ENCODE data around the gene ATP8B4. TPM values are rescaled to one million over a fixed set of nuclear protein-coding genes. Genes with fewer than 3 reads are reported as not detected.

Gene ATP8B4
- total and polyA plus RNA-seq, 10 of the 15 experiments (the other 5 are each of a cell fraction or from before 2014, with no cell fraction given) = 0.02 to 0.94 (median 0.19) TPM

DNA sequence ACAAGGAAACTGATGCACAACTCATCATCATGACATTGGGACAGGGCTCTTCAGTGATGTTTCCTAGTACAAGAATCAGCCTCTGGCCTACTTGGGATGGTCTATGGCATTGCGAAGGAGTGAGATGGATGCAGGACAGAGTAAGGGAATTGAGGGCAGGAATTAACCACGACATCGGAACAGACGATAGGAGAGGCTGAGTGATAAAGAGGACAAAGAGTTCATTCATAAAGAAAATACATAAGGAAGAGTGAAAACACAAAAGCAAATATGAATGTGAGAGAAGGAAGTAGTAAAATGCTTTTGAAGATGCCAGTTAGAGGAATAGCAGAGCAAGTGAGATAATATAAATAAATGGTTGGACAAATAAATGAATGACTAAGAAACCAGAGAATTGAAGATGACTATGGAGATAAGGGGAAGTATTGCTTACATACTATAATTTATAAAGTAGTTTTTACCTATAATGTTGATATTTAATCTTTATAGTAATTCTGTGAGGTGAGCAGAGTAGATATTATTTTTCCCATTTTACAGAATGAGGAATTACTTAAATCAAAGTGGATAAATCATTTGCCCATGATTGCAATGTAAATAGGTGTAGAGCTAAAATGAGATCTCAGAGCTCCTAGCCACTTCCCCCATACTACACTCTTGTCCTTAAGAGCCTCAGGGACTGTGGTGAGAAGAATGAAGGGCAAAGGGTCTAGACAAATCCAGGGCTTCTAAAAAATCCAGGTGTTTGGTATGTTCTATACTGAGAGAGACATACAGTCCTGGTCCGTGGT, 294.9 kb downstream of the ATP8B4 start (continued):
- TF ChIP-seq, protein P1, sequence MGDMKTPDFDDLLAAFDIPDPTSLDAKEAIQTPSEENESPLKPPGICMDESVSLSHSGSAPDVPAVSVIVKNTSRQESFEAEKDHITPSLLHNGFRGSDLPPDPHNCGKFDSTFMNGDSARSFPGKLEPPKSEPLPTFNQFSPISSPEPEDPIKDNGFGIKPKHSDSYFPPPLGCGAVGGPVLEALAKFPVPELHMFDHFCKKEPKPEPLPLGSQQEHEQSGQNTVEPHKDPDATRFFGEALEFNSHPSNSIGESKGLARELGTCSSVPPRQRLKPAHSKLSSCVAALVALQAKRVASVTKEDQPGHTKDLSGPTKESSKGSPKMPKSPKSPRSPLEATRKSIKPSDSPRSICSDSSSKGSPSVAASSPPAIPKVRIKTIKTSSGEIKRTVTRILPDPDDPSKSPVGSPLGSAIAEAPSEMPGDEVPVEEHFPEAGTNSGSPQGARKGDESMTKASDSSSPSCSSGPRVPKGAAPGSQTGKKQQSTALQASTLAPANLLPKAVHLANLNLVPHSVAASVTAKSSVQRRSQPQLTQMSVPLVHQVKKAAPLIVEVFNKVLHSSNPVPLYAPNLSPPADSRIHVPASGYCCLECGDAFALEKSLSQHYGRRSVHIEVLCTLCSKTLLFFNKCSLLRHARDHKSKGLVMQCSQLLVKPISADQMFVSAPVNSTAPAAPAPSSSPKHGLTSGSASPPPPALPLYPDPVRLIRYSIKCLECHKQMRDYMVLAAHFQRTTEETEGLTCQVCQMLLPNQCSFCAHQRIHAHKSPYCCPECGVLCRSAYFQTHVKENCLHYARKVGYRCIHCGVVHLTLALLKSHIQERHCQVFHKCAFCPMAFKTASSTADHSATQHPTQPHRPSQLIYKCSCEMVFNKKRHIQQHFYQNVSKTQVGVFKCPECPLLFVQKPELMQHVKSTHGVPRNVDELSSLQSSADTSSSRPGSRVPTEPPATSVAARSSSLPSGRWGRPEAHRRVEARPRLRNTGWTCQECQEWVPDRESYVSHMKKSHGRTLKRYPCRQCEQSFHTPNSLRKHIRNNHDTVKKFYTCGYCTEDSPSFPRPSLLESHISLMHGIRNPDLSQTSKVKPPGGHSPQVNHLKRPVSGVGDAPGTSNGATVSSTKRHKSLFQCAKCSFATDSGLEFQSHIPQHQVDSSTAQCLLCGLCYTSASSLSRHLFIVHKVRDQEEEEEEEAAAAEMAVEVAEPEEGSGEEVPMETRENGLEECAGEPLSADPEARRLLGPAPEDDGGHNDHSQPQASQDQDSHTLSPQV (IDR thresholded peaks at IDR 0.05) = no peak
- no peak for TF ChIP-seq RCOR1 (conservative IDR thresholded peaks at IDR 0.05; ENCODE audit: low read depth, low read length)
- no peak for TF ChIP-seq CHD1 (IDR thresholded peaks at IDR 0.05; ENCODE audit: low read depth, low read length)
- TF ChIP-seq NR2C1 (IDR thresholded peaks at IDR 0.05) = no peak
- TF ChIP-seq SIX5 (IDR thresholded peaks at IDR 0.05; ENCODE audit: low read depth, low read length, severe bottlenecking) = no peak
- no peak for TF ChIP-seq ATF7 (IDR thresholded peaks at IDR 0.05; ENCODE audit: low read depth)
- no peak for TF ChIP-seq SUZ12 (IDR thresholded peaks at IDR 0.05; ENCODE audit: unreplicated experiment)
- TF ChIP-seq, protein P2, sequence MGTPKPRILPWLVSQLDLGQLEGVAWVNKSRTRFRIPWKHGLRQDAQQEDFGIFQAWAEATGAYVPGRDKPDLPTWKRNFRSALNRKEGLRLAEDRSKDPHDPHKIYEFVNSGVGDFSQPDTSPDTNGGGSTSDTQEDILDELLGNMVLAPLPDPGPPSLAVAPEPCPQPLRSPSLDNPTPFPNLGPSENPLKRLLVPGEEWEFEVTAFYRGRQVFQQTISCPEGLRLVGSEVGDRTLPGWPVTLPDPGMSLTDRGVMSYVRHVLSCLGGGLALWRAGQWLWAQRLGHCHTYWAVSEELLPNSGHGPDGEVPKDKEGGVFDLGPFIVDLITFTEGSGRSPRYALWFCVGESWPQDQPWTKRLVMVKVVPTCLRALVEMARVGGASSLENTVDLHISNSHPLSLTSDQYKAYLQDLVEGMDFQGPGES (IDR thresholded peaks at IDR 0.05) = no peak

All from GM12878 (cell line).